HFFc6 (cell line): ENCODE measurements around the gene NINJ1. TPM values are rescaled to one million over a fixed set of nuclear protein-coding genes. Genes with fewer than 3 reads are reported as not detected.

Experiments used
- DNase-seq: peaks from one replicate; pipeline ENCODE4 v3.0.0-alpha.2; 2018
- H3K27ac Mint-ChIP-seq: 2 replicates; pipeline ENCODE4 v1.8.0; 2020; ENCODE audit warnings: mild to moderate bottlenecking, mixed read lengths
- H3K27me3 Mint-ChIP-seq: 2 replicates; pipeline ENCODE4 v1.8.0; 2021; ENCODE audit warnings: mild to moderate bottlenecking, moderate library complexity, mixed read lengths; ENCODE audit not compliant: insufficient read depth
- H3K36me3 Mint-ChIP-seq: 2 replicates; pipeline ENCODE4 v1.8.0; 2021; ENCODE audit warnings: low read depth, mixed read lengths
- H3K4me1 Mint-ChIP-seq: 2 replicates; pipeline ENCODE4 v1.8.0; 2020; ENCODE audit warnings: low read depth, mixed read lengths
- H3K4me3 Mint-ChIP-seq: 2 replicates; pipeline ENCODE4 v1.8.0; 2020; ENCODE audit warnings: mild to moderate bottlenecking, moderate library complexity, mixed read lengths
- H3K9me3 Mint-ChIP-seq: 2 replicates; pipeline ENCODE4 v1.8.0; 2020; ENCODE audit warnings: mild to moderate bottlenecking, mixed read lengths
- total RNA-seq, 6 experiments: library from RNA; stranded (reverse); fragmentation: NEBNext Ultra II Directional; extraction: Animal tissue kit (Norgen Biotek cat#: 25700); gene quantifications; 2 replicates in 1 of 6; 3 replicates in 5 of 6; pipeline ENCODE4 v1.2.3, GENCODE V29; 2021
- TF ChIP-seq, protein P1 (sequence below): fragments of 200-600 bp; sonication (generic); IDR thresholded peaks from 2 replicates; pipeline ENCODE4 v1.5.0; 2021; ENCODE audit warnings: antibody characterized with exemption, mild to moderate bottlenecking

The NINJ1 gene
- total RNA-seq, 6 experiments from 2014 or later = 23.2 to 28.0 (median 25.6) TPM

DNA sequence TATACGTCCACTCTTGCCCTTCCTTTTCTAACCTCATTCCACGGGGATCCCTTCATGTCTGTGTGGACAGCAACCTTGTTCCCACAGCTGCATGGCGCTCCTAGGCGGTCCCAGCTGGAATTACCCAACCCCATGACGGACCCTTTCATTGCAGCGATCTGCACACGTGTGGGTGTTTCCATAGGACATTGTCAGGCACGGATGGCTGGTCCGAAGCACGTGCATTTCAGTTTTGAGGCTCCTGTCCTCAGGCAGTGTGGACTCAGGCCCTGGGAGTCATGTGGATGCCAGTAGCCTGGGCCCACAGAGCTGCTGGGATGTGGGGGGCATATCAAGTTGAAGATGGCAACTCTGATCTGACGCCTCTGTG lies 23.1 kb downstream of the NINJ1 start:
- peaks cover 8% of the 10 kb centered on the region; the same call in 1 of the 2 replicates for H3K36me3 Mint-ChIP-seq
- no peak for DNase-seq
- no peak overlapping the region for H3K27ac Mint-ChIP-seq
- H3K27me3 Mint-ChIP-seq = no peaks in the 10 kb centered on the region; the same call in 1 of the 2 replicates
- H3K4me1 Mint-ChIP-seq = peaks cover 6% of the 10 kb centered on the region; the same call in 1 of the 2 replicates
- H3K4me3 Mint-ChIP-seq = no peak overlapping the region
- no peaks in the 10 kb centered on the region for H3K9me3 Mint-ChIP-seq
- TF ChIP-seq, protein P1, sequence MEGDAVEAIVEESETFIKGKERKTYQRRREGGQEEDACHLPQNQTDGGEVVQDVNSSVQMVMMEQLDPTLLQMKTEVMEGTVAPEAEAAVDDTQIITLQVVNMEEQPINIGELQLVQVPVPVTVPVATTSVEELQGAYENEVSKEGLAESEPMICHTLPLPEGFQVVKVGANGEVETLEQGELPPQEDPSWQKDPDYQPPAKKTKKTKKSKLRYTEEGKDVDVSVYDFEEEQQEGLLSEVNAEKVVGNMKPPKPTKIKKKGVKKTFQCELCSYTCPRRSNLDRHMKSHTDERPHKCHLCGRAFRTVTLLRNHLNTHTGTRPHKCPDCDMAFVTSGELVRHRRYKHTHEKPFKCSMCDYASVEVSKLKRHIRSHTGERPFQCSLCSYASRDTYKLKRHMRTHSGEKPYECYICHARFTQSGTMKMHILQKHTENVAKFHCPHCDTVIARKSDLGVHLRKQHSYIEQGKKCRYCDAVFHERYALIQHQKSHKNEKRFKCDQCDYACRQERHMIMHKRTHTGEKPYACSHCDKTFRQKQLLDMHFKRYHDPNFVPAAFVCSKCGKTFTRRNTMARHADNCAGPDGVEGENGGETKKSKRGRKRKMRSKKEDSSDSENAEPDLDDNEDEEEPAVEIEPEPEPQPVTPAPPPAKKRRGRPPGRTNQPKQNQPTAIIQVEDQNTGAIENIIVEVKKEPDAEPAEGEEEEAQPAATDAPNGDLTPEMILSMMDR = no peak

DNA sequence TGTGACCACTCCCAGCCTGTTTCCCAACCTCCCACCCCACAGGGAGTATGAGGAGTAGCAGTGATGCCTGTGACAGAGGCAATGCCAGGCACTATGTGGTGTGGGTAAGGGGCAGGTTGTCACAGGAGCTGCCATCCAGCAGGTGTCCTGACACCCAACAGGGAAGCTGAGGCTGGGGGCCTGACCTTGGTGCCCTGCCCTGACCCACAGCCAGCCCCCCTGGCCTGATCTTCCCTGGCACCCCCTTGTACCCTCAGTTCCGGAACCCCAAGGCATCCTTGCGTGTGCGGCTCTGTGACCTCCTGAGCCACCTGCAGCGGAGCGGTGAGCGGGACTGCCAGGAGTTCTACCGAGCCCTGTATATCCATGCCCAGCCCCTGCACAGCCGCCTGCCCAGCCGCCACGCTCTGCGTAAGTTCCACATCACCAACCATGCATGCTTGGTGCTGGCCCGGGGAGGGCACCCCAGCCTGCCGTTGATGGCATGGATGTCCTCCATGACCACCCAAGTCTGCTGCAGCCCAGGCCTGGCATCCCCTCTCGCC lies 23.7 kb downstream of the NINJ1 start:
- no peak for DNase-seq
- H3K27me3 Mint-ChIP-seq = no peaks in the 10 kb centered on the region; the same call in 1 of the 2 replicates
- H3K4me1 Mint-ChIP-seq = peaks cover 6% of the 10 kb centered on the region; the same call in 1 of the 2 replicates
- H3K36me3 Mint-ChIP-seq = peaks cover 8% of the 10 kb centered on the region; the same call in 1 of the 2 replicates
- H3K9me3 Mint-ChIP-seq = no peaks in the 10 kb centered on the region
- H3K27ac Mint-ChIP-seq = no peak overlapping the region
- TF ChIP-seq, protein P1 = no peak
- no peak overlapping the region for H3K4me3 Mint-ChIP-seq

DNA sequence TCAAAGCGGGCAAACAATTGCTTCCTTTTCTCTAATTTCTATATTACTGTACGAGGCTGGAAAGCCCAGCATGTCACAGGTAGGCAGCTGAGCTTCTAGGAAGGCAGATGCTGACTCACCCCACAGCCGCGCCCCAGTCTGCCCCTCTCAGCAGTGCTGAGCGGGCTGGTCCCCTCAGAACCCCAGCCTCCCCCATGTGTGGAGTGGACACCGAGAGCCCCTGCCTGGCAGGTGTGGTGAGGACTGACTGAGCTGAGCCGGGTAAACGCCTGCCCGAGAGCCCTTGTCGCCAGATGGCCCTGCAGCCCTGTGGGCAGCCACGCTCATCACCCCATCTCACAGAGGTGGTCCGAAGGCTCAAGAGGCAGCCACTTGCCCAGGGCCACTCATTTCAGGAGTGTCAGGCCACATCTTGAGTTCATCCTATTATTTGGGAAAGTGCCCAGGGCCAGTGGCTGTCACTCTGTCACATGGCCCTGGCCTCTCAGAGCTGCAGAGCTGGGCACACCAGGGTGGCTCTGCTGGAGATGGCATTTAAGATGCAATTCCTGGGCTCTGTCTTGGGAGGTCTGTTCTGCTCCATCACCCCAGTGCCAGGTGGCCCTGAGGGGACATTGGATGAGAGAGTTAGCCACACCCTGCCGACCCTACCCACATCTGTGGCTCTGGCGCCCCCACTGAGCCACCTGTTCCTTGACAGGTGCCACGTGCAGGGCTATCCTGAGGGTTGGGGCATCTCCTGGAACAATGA lies 25.6 kb downstream of the NINJ1 start:
- no peak for DNase-seq
- Mint-ChIP-seq H3K36me3 (peaks cover 24% of the 10 kb centered on the region), H3K27ac (no peak overlapping the region), H3K4me1 (peaks cover 6% of the 10 kb centered on the region; the same call in 1 of the 2 replicates), H3K27me3 (no peaks in the 10 kb centered on the region; the same call in 1 of the 2 replicates), H3K9me3 (peaks cover 5% of the 10 kb centered on the region; the same call in 1 of the 2 replicates), H3K4me3 (no peak overlapping the region)
- TF ChIP-seq, protein P1 = no peak

DNA sequence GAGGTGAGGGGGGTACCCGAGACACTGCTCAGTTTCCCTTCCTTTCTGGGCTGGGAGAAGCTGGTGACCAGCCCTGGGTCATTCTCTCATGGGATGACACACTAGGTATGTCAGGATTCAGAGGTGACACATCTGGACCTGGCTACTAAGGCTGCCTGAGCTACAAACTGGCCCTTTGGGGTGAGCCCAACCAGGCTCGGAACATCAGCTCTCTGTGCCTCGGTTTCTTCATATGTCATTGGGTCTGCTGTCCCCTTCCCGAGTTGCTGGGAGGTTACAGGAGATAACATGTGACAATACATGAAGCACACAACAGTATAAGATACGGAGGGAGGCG lies 26.3 kb downstream of the NINJ1 start:
- no peaks in the 10 kb centered on the region; the same call in 1 of the 2 replicates for H3K27me3 Mint-ChIP-seq
- no peak for DNase-seq
- peaks cover 30% of the 10 kb centered on the region for H3K36me3 Mint-ChIP-seq
- H3K4me1 Mint-ChIP-seq = peaks cover 6% of the 10 kb centered on the region; the same call in 1 of the 2 replicates
- H3K9me3 Mint-ChIP-seq = peaks cover 5% of the 10 kb centered on the region; the same call in 1 of the 2 replicates
- TF ChIP-seq, protein P1 = no peak
- no peak overlapping the region for H3K4me3 Mint-ChIP-seq
- no peak overlapping the region for H3K27ac Mint-ChIP-seq

DNA sequence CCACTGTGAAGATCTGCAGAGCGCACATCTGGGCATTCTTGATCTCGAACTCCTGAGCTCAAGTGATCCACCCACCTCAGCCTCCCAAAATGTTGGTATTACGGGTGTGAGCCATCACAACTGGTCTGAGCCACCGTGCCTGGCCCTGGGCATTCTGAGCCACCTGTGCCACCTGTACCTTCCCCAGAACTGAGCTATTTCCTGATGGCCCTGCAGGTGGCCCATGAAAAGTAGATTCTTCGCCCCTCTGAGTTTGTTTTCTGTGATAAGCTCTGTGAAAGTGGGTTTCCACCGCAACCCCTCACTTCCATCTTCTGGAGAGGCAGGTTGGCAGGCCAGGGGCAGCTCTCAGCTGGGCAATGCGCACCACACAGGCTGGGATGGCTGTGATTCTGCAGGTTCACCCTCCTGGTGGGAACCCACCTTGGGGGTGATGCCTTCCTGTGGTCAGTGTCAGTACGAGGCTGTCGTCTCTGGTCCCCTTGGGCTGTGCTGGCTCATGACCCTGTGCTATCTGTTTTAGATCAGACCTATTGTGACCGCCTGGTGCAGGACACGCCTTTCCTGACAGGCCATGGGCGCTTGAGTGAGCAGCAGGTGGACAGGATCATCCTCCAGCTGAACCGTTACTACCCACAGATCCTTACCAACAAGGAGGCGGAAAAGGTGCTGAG lies 26.8 kb downstream of the NINJ1 start:
- TF ChIP-seq, protein P1 = no peak
- peaks cover 6% of the 10 kb centered on the region; the same call in 1 of the 2 replicates for H3K4me1 Mint-ChIP-seq
- peaks cover 5% of the 10 kb centered on the region for H3K9me3 Mint-ChIP-seq
- H3K27ac Mint-ChIP-seq = no peak overlapping the region
- no peak overlapping the region for H3K4me3 Mint-ChIP-seq
- H3K27me3 Mint-ChIP-seq = no peaks in the 10 kb centered on the region; the same call in 1 of the 2 replicates
- peaks cover 30% of the 10 kb centered on the region for H3K36me3 Mint-ChIP-seq
- no peak for DNase-seq
